Neural progenitor cell (in vitro differentiated cells): Measurements from ENCODE around the gene POM121L2.

Source experiments
- EZH2 ChIP-seq: fragments of 200-600 bp; sonication (generic); IDR thresholded peaks from 2 replicates; pipeline ENCODE4 v1.6.1; 2017; ENCODE audit warnings: antibody characterized with exemption, mild to moderate bottlenecking, moderate library complexity
- EZH2phosphoT487 ChIP-seq: fragments of 200-600 bp; sonication (generic); IDR thresholded peaks from 2 replicates; pipeline ENCODE4 v1.6.1; 2017; ENCODE audit warnings: antibody characterized with exemption

GRCh38 chr6:27333642-27334040 lies 21.6 kb upstream of the POM121L2 start:
- no peak for TF ChIP-seq EZH2
- no peak for TF ChIP-seq EZH2phosphoT487
